Breast epithelium (tissue), 4 donors: ENCODE measurements around the gene SQSTM1. TPM values are rescaled to one million over a fixed set of nuclear protein-coding genes. Genes with fewer than 3 reads are reported as not detected.
A peak's percentile ranks its signal among the peaks of the same experiment; 100 is the strongest.

Experiments used
- DNase-seq, 2 donors: peaks; one replicate each; pipeline ENCODE4 v3.0.0-alpha.2; 2019; ENCODE audit warnings: low spot score in 2 of 2
- H3K27ac ChIP-seq, 2 donors: fragments of 200-600 bp; sonication (generic) in 1 of 2; one replicate each; pipeline ENCODE4 v1.5.1; 2016 to 2019; ENCODE audit warnings: mild to moderate bottlenecking in 1 of 2
- H3K27me3 ChIP-seq, 2 donors: fragments of 200-600 bp; sonication (generic) in 1 of 2; one replicate each; pipeline versions ENCODE4 v1.5.1 to v1.6.0; 2017 to 2019; ENCODE audit warnings: control low read depth in 1 of 2, mild to moderate bottlenecking in 1 of 2
- H3K36me3 ChIP-seq: fragments of 200-600 bp; one replicate; pipeline ENCODE4 v1.5.1; 2019
- H3K4me1 ChIP-seq, 2 donors: fragments of 200-600 bp; sonication (generic); one replicate each; pipeline ENCODE4 v1.5.1; 2016 to 2019; ENCODE audit warnings: control low read depth in 1 of 2
- H3K4me3 ChIP-seq, 3 donors: fragments of 200-600 bp; sonication (generic); 1 replicate in 2 of 3; 2 replicates in 1 of 3; pipeline ENCODE4 v1.5.1; 2016 to 2019; ENCODE audit warnings: mild to moderate bottlenecking in 3 of 3, moderate library complexity in 2 of 3
- H3K9me3 ChIP-seq, 2 donors: fragments of 200-600 bp; sonication (generic) in 1 of 2; one replicate each; pipeline ENCODE4 v1.5.1; 2016 to 2019; ENCODE audit warnings: control low read depth in 1 of 2
- CTCF ChIP-seq, 3 donors: fragments of 450-650 bp; IDR thresholded peaks; one replicate each; pipeline ENCODE4 v1.5.1; 2016 to 2017; ENCODE audit warnings: antibody characterized with exemption in 3 of 3, mild to moderate bottlenecking in 3 of 3, moderate library complexity in 3 of 3
- POLR2A ChIP-seq: fragments of 450-650 bp; IDR thresholded peaks from one replicate; pipeline ENCODE4 v1.6.1; 2016; ENCODE audit warnings: antibody characterized with exemption, mild to moderate bottlenecking, moderate library complexity
- POLR2AphosphoS5 ChIP-seq, 3 donors: sonication (generic); formaldehyde crosslinking; IDR thresholded peaks; one replicate each; pipeline ENCODE4 v1.6.1; 2017; ENCODE audit warnings: antibody characterized with exemption in 3 of 3
- intact Hi-C: fragments of 100-400 bp; cut with DNase I; formaldehyde crosslinking; loops from one replicate; pipeline ENCODE4 v1.15.1; 2023; ENCODE audit warnings: low total_unique reads
- total RNA-seq, 3 donors: library from RNA; depleted of rRNA; stranded (reverse); fragments of >200 nt; gene quantifications; one replicate each; pipeline ENCODE4 v1.1.0, GENCODE V29; 2016

Gene SQSTM1
- total RNA-seq, 3 donors from 2014 or later = 407 to 695 (median 462) TPM

GRCh38 chr5:179874536-179875292 lies 54.0 kb downstream of the SQSTM1 start:
- no peak for TF ChIP-seq POLR2AphosphoS5 (IDR thresholded peaks at IDR 0.05)
- TF ChIP-seq CTCF (IDR thresholded peaks at IDR 0.05) = no peak
- TF ChIP-seq POLR2A = no peak
- H3K27me3 ChIP-seq = no peaks in the 10 kb centered on the region
- peaks cover 9% of the 10 kb centered on the region for H3K36me3 ChIP-seq
- no peaks in the 10 kb centered on the region for H3K4me1 ChIP-seq
- no peak overlapping the region for H3K4me3 ChIP-seq
- intact Hi-C loops = loop anchor here (5.0 kb wide), 1 partner anchor 1187 kb away; no protein-coding TSS in a partner anchor
- H3K9me3 ChIP-seq = no peaks in the 10 kb centered on the region
- no peak overlapping the region for H3K27ac ChIP-seq
- no peak for DNase-seq

- Histone ChIP-seq H3K27ac (no peak overlapping the region), H3K4me1 (no peaks in the 10 kb centered on the region), H3K9me3 (no peaks in the 10 kb centered on the region), H3K27me3 (no peaks in the 10 kb centered on the region), H3K36me3 (peaks cover 9% of the 10 kb centered on the region), H3K4me3 (no peak overlapping the region)
- no peak for DNase-seq
- TF ChIP-seq POLR2A (no peak), POLR2AphosphoS5 (IDR thresholded peaks at IDR 0.05) (no peak), CTCF (IDR thresholded peaks at IDR 0.05) (no peak)
- intact Hi-C loops = loop anchor here (5.0 kb wide), 1 partner anchor 1189 kb away; no protein-coding TSS in a partner anchor
Observed at GRCh38 chr5:179875741-179876609, 55.3 kb downstream of the SQSTM1 start.

- Histone ChIP-seq H3K4me3 (no peak overlapping the region), H3K4me1 (no peaks in the 10 kb centered on the region), H3K9me3 (no peaks in the 10 kb centered on the region), H3K27me3 (no peaks in the 10 kb centered on the region), H3K36me3 (peaks cover 9% of the 10 kb centered on the region), H3K27ac (no peak overlapping the region)
- intact Hi-C loops = loop anchor here (5.0 kb wide), 1 partner anchor 1189 kb away; no protein-coding TSS in a partner anchor
- DNase-seq = no peak
- TF ChIP-seq POLR2AphosphoS5 (IDR thresholded peaks at IDR 0.05) (no peak), POLR2A (no peak), CTCF (IDR thresholded peaks at IDR 0.05) (no peak)
Observed at GRCh38 chr5:179876610-179876952, 55.9 kb downstream of the SQSTM1 start.

- H3K27me3 ChIP-seq = no peaks in the 10 kb centered on the region
- H3K27ac ChIP-seq = no peak overlapping the region
- H3K4me3 ChIP-seq = no peak overlapping the region
- H3K36me3 ChIP-seq = peaks cover 9% of the 10 kb centered on the region
- TF ChIP-seq CTCF (IDR thresholded peaks at IDR 0.05) = no peak
- TF ChIP-seq POLR2A = no peak
- TF ChIP-seq POLR2AphosphoS5 (IDR thresholded peaks at IDR 0.05) = no peak
- intact Hi-C loops = loop anchor here (5.0 kb wide), 1 partner anchor 1191 kb away; no protein-coding TSS in a partner anchor
- peak in 1 of 2 donors; percentile 34 for DNase-seq
- H3K4me1 ChIP-seq = no peaks in the 10 kb centered on the region
- peaks cover 7 to 12% of the 10 kb centered on the region in 2 donors for H3K9me3 ChIP-seq
Observed at GRCh38 chr5:179878222-179879002, 57.7 kb downstream of the SQSTM1 start.
